ENCODE data around the gene GRAPL. TPM values are rescaled to one million over a fixed set of nuclear protein-coding genes. Genes with fewer than 3 reads are reported as not detected.
"Not testable (repeated sequence)": the region's sequence is repeated elsewhere in the genome, so short reads cannot be mapped to it uniquely, and the experiment has no call there.

GRAPL gene
- total RNA-seq, 2 experiments from 2014 or later: 3.0 to 3.4 TPM

GRCh38 chr17:19187883-19188869 is 60.8 kb downstream of the GRAPL start:
- H3K4me3 Mint-ChIP-seq; CTCF ChIA-PET; DNase-seq; H3K9me3 Mint-ChIP-seq; H3K27me3 Mint-ChIP-seq (ENCODE audit: low read depth); H3K27ac Mint-ChIP-seq; intact Hi-C loops (cut with micrococcal nuclease); H3K36me3 Mint-ChIP-seq (ENCODE audit: low read depth); H3K4me1 Mint-ChIP-seq (ENCODE audit: low read depth): not testable (repeated sequence)

GRCh38 chr17:19188870-19189708 is 61.7 kb downstream of the GRAPL start:
- H3K4me3 Mint-ChIP-seq; H3K4me1 Mint-ChIP-seq (ENCODE audit: low read depth); H3K36me3 Mint-ChIP-seq (ENCODE audit: low read depth); H3K9me3 Mint-ChIP-seq; H3K27ac Mint-ChIP-seq; intact Hi-C loops (cut with micrococcal nuclease); CTCF ChIA-PET; DNase-seq; H3K27me3 Mint-ChIP-seq (ENCODE audit: low read depth): not testable (repeated sequence)

- H3K36me3 Mint-ChIP-seq (ENCODE audit: low read depth); H3K27ac Mint-ChIP-seq; H3K27me3 Mint-ChIP-seq (ENCODE audit: low read depth); CTCF ChIA-PET; intact Hi-C loops (cut with micrococcal nuclease); H3K4me3 Mint-ChIP-seq; H3K4me1 Mint-ChIP-seq (ENCODE audit: low read depth); DNase-seq; H3K9me3 Mint-ChIP-seq: not testable (repeated sequence)
Measured at GRCh38 chr17:19189781-19190405, 62.5 kb downstream of the GRAPL start.

- H3K4me3 Mint-ChIP-seq; H3K9me3 Mint-ChIP-seq; H3K27ac Mint-ChIP-seq; intact Hi-C loops (cut with micrococcal nuclease); H3K36me3 Mint-ChIP-seq (ENCODE audit: low read depth); CTCF ChIA-PET; H3K27me3 Mint-ChIP-seq (ENCODE audit: low read depth); H3K4me1 Mint-ChIP-seq (ENCODE audit: low read depth): not testable (repeated sequence)
- DNase-seq: peak; percentile 28
Measured at GRCh38 chr17:19196382-19197204, 69.2 kb downstream of the GRAPL start.

- H3K36me3 Mint-ChIP-seq (ENCODE audit: low read depth); DNase-seq; H3K4me3 Mint-ChIP-seq; H3K27me3 Mint-ChIP-seq (ENCODE audit: low read depth); intact Hi-C loops (cut with micrococcal nuclease); H3K9me3 Mint-ChIP-seq; H3K27ac Mint-ChIP-seq; CTCF ChIA-PET; H3K4me1 Mint-ChIP-seq (ENCODE audit: low read depth): not testable (repeated sequence)
Measured at GRCh38 chr17:19202448-19202847, 75.1 kb downstream of the GRAPL start.

- H3K4me1 Mint-ChIP-seq (ENCODE audit: low read depth): not testable (repeated sequence)
Measured at GRCh38 chr17:19203429-19203828, 76.0 kb downstream of the GRAPL start.

More at GRCh38 chr17:19203429-19203828, 76.0 kb downstream of the GRAPL start:
- CTCF ChIA-PET; DNase-seq; intact Hi-C loops (cut with micrococcal nuclease); H3K36me3 Mint-ChIP-seq (ENCODE audit: low read depth); H3K27me3 Mint-ChIP-seq (ENCODE audit: low read depth); H3K4me3 Mint-ChIP-seq; H3K9me3 Mint-ChIP-seq; H3K27ac Mint-ChIP-seq: not testable (repeated sequence)

Other genes starting within 250 kb of the GRAPL start
- not detected for gene SLC5A10, start 175.4 kb upstream of the GRAPL start, total RNA-seq
- 10 to 100 TPM; 10.6 TPM for gene FAM83G, start 122.8 kb upstream of the GRAPL start, total RNA-seq
- gene GRAP, start 80.6 kb upstream of the GRAPL start, total RNA-seq: 1 to 10 TPM; 8.1 to 9.1 TPM
- gene EPN2, start 109.8 kb downstream of the GRAPL start, total RNA-seq: 1 to 10 TPM; 5.4 to 5.6 TPM
- 1 to 10 TPM; 8.7 TPM for gene B9D1, start 235.1 kb downstream of the GRAPL start, total RNA-seq

Data from activated naive CD4-positive, alpha-beta T cell treated with anti-CD3 and anti-CD28 coated beads for 36 hours (primary cell).